Right lobe of liver (tissue), 6 donors: ENCODE measurements around the gene INTS1. TPM values are rescaled to one million over a fixed set of nuclear protein-coding genes. Genes with fewer than 3 reads are reported as not detected.

ENCODE experiments used
- ATAC-seq, 4 donors: fragments of 200-7000 bp; cut with Tn5 transposase; one replicate each; pipeline ENCODE4 v1.9.1; 2020; ENCODE audit warnings: mild to moderate bottlenecking in 4 of 4, moderate library complexity in 4 of 4
- DNase-seq, 3 donors: peaks; one replicate each; pipeline ENCODE4 v3.0.0-alpha.2; 2020
- H3K27ac ChIP-seq, 3 donors: fragments of 200-600 bp; one replicate each; pipeline ENCODE4 v1.8.0; 2022
- H3K27me3 ChIP-seq, 2 donors: fragments of 200-600 bp; one replicate each; pipeline ENCODE4 v1.8.0; 2022
- H3K36me3 ChIP-seq, 4 donors: fragments of 200-600 bp; sonication (generic) in 1 of 4; one replicate each; pipeline versions ENCODE4 v1.5.1 to v1.8.0; 2017 to 2022; ENCODE audit warnings: control low read depth in 1 of 4
- H3K4me1 ChIP-seq, 4 donors: fragments of 200-600 bp; sonication (generic) in 1 of 4; one replicate each; pipeline versions ENCODE4 v1.5.1 to v1.8.0; 2017 to 2022; ENCODE audit warnings: control low read depth in 1 of 4
- H3K4me3 ChIP-seq, 3 donors: fragments of 200-600 bp; one replicate each; pipeline ENCODE4 v1.8.0; 2022
- H3K9me3 ChIP-seq, 4 donors: fragments of 200-600 bp; sonication (generic) in 1 of 4; one replicate each; pipeline versions ENCODE4 v1.5.1 to v1.8.0; 2017 to 2022; ENCODE audit warnings: control low read depth in 1 of 4
- POLR2A ChIP-seq: fragments of 450-650 bp; IDR thresholded peaks from one replicate; pipeline ENCODE4 v1.6.1; 2017; ENCODE audit warnings: antibody characterized with exemption, mild to moderate bottlenecking
- WGBS: methylation state at CpG from one replicate; pipeline ENCODE4 v1.1.6; 2018; ENCODE audit warnings: low coverage, low lambda C conversion rate; ENCODE audit not compliant: insufficient coverage; ENCODE audit errors: missing lambda C conversion rate; 5-methylcytosine and 5-hydroxymethylcytosine counted together
- intact Hi-C, 2 donors: fragments of 100-400 bp; cut with DNase I; formaldehyde crosslinking; loops; one replicate each; pipeline versions ENCODE4 v1.11.2 to v1.14.1; 2022
- total RNA-seq, 6 experiments: library from RNA; depleted of rRNA in 2 of 6; stranded (reverse); fragments of >200 nt in 2 of 6; fragmentation: NEBNext Ultra II Directional in 3 of 6; extraction: Animal tissue kit (Norgen Biotek cat#: 25700) in 3 of 6; gene quantifications; one replicate each; pipeline versions ENCODE4 v1.1.0 to v1.2.4, GENCODE V29; 2016 to 2023
- TF ChIP-seq, protein P1 (sequence below), 4 donors: fragments of 200-600 bp in 3 of 4; fragments of 450-650 bp in 1 of 4; IDR thresholded peaks; one replicate each; pipeline versions ENCODE4 v1.5.1 to v1.8.0; 2016 to 2022; ENCODE audit warnings: antibody characterized with exemption in 4 of 4, mild to moderate bottlenecking in 2 of 4
- donor health status: DM: no; HTN: yes; CAD: no.
- donor health status: DM: no; HTN: no; CAD: no.
- donor health status: DM: no; HTN: no; CAD: no.
- donor health status: DM: no; HTN: yes; CAD: no.
- donor health status: DM: no; HTN: yes; CAD: no.

The INTS1 gene
- total RNA-seq, 6 experiments from 2014 or later, result 30.1 to 49.6 (median 41.2) TPM

GRCh38 chr7:1499367-1500029 lies 4.7 kb downstream of the INTS1 start:
- Histone ChIP-seq H3K4me1 (peaks cover 0 to 8% (median 3%) of the 10 kb centered on the region in 4 donors), H3K9me3 (no peaks in the 10 kb centered on the region), H3K27ac (no peak overlapping the region), H3K36me3 (peaks cover 0 to 48% (median 4%) of the 10 kb centered on the region in 4 donors), H3K4me3 (no peak overlapping the region), H3K27me3 (no peaks in the 10 kb centered on the region)
- no peak for TF ChIP-seq POLR2A
- TF ChIP-seq, protein P1, sequence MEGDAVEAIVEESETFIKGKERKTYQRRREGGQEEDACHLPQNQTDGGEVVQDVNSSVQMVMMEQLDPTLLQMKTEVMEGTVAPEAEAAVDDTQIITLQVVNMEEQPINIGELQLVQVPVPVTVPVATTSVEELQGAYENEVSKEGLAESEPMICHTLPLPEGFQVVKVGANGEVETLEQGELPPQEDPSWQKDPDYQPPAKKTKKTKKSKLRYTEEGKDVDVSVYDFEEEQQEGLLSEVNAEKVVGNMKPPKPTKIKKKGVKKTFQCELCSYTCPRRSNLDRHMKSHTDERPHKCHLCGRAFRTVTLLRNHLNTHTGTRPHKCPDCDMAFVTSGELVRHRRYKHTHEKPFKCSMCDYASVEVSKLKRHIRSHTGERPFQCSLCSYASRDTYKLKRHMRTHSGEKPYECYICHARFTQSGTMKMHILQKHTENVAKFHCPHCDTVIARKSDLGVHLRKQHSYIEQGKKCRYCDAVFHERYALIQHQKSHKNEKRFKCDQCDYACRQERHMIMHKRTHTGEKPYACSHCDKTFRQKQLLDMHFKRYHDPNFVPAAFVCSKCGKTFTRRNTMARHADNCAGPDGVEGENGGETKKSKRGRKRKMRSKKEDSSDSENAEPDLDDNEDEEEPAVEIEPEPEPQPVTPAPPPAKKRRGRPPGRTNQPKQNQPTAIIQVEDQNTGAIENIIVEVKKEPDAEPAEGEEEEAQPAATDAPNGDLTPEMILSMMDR (IDR thresholded peaks at IDR 0.05), result no peak
- WGBS, result 77% methylated on average over 6 of the region's 33 CpGs
- DNase-seq, result no peak
- intact Hi-C loops, result loop anchor here in 1 of 2 donors (5.0 kb wide), 1 partner anchor 53 kb away; no protein-coding TSS in a partner anchor
- ATAC-seq, result no peak

- H3K4me3 ChIP-seq, result no peak overlapping the region
- peaks cover 0 to 57% (median 5%) of the 10 kb centered on the region in 4 donors for H3K36me3 ChIP-seq
- TF ChIP-seq POLR2A, result no peak
- TF ChIP-seq, protein P1 (IDR thresholded peaks at IDR 0.05), result no peak
- H3K27me3 ChIP-seq, result no peaks in the 10 kb centered on the region
- H3K27ac ChIP-seq, result no peak overlapping the region
- DNase-seq, result no peak
- H3K9me3 ChIP-seq, result no peaks in the 10 kb centered on the region
- no peak for ATAC-seq
- WGBS, result 94% methylated on average over 15 of the region's 62 CpGs
- H3K4me1 ChIP-seq, result peaks cover 0 to 8% (median 3%) of the 10 kb centered on the region in 4 donors
- intact Hi-C loops, result no loop called here
These were observed 5.6 kb downstream of the INTS1 start for GRCh38 chr7:1498370-1499305.

- 89% methylated on average over 19 of the region's 37 CpGs for WGBS
- TF ChIP-seq, protein P1 (IDR thresholded peaks at IDR 0.05), result no peak
- no peak for TF ChIP-seq POLR2A
- H3K27ac ChIP-seq, result no peak overlapping the region
- peaks cover 0 to 57% (median 5%) of the 10 kb centered on the region in 4 donors for H3K36me3 ChIP-seq
- DNase-seq (no peak), ATAC-seq (no peak)
- no peaks in the 10 kb centered on the region for H3K27me3 ChIP-seq
- H3K4me1 ChIP-seq, result no peaks in the 10 kb centered on the region
- no peak overlapping the region for H3K4me3 ChIP-seq
- no peaks in the 10 kb centered on the region for H3K9me3 ChIP-seq
- intact Hi-C loops, result no loop called here
These were observed 6.8 kb downstream of the INTS1 start for GRCh38 chr7:1497293-1497927.

- TF ChIP-seq, protein P1 (IDR thresholded peaks at IDR 0.05), result no peak
- no peak for TF ChIP-seq POLR2A
- intact Hi-C loops, result no loop called here
- Histone ChIP-seq H3K4me3 (no peak overlapping the region), H3K27me3 (no peaks in the 10 kb centered on the region), H3K4me1 (no peaks in the 10 kb centered on the region), H3K36me3 (peaks cover 0 to 61% (median 5%) of the 10 kb centered on the region in 4 donors), H3K27ac (no peak overlapping the region), H3K9me3 (no peaks in the 10 kb centered on the region)
- ATAC-seq (no peak), DNase-seq (no peak)
- 92% methylated on average over 9 of the region's 33 CpGs for WGBS
These were observed 7.5 kb downstream of the INTS1 start for GRCh38 chr7:1496531-1497292.
